Activated CD4-positive, alpha-beta T cell treated with anti-CD3 and anti-CD28 coated beads, Interleukin-2, amount 10 ng/mL, durations not matched to agents 7 days and 5 days (primary cell): ENCODE measurements around the gene SFRP4. TPM values are rescaled to one million over a fixed set of nuclear protein-coding genes. Genes with fewer than 3 reads are reported as not detected.

Experiments
- CTCF ChIA-PET: fragments of 350-600 bp; sonication (Branson Sonifier 250); formaldehyde crosslinking; loops from one replicate; lab custom pipeline; 2021; ENCODE audit warnings: antibody characterized with exemption; lab: Charles Lee
- POLR2A ChIA-PET: fragments of 350-600 bp; sonication (Branson Sonifier 250); formaldehyde crosslinking; loops from one replicate; lab custom pipeline; 2021; ENCODE audit warnings: antibody characterized with exemption; lab: Charles Lee
- DNase-seq: peaks from one replicate; pipeline ENCODE4 v3.0.0-alpha.2; 2020
- H3K27ac Mint-ChIP-seq: one replicate; pipeline ENCODE4 v1.8.0; 2021; ENCODE audit warnings: mild to moderate bottlenecking, moderate library complexity, mixed read lengths
- H3K27me3 Mint-ChIP-seq: one replicate; pipeline ENCODE4 v1.8.0; 2021; ENCODE audit warnings: mixed read lengths
- H3K36me3 Mint-ChIP-seq: one replicate; pipeline ENCODE4 v1.8.0; 2021; ENCODE audit warnings: low read depth, mixed read lengths
- H3K4me1 Mint-ChIP-seq: one replicate; pipeline ENCODE4 v1.8.0; 2021; ENCODE audit warnings: mixed read lengths
- H3K4me3 Mint-ChIP-seq: one replicate; pipeline ENCODE4 v1.8.0; 2021; ENCODE audit warnings: mild to moderate bottlenecking, moderate library complexity, mixed read lengths
- H3K9me3 Mint-ChIP-seq: one replicate; pipeline ENCODE4 v1.8.0; 2021; ENCODE audit warnings: mixed read lengths
- total RNA-seq, 2 experiments: library from RNA; stranded (reverse); gene quantifications; one replicate each; pipeline ENCODE4 v1.2.3, GENCODE V29; 2021

SFRP4 gene
- total RNA-seq, 2 experiments from 2014 or later, result not detected

DNA sequence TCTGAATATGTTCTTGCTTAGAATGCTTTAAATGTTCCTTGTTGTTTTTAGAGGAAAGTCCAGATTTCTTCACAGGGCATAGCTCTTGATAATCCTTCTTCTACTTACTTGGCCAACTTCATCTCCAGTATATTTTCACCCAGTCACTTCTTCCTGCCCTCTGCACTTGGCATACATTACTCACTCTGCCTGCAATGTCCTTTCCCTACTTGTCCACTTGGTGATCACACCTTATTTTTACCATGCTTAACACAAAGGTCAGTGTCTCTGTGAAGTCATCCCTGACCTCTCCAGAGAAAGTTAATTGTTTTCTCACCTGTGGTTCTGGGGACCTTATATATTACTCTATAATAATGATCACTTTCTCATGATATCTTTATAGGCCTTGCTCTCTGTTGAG is 23.3 kb downstream of the SFRP4 start:
- ChIA-PET CTCF (no interaction called here), POLR2A (interaction anchor here (0.7 kb wide), 1 partner anchor 173 kb away, joined by 3 read pairs; no protein-coding TSS in a partner anchor)
- no peak overlapping the region for H3K27ac Mint-ChIP-seq
- H3K4me3 Mint-ChIP-seq, result no peak overlapping the region
- H3K27me3 Mint-ChIP-seq, result peaks cover 20% of the 10 kb centered on the region
- no peaks in the 10 kb centered on the region for H3K36me3 Mint-ChIP-seq
- DNase-seq, result no peak
- H3K4me1 Mint-ChIP-seq, result no peaks in the 10 kb centered on the region
- no peaks in the 10 kb centered on the region for H3K9me3 Mint-ChIP-seq

DNA sequence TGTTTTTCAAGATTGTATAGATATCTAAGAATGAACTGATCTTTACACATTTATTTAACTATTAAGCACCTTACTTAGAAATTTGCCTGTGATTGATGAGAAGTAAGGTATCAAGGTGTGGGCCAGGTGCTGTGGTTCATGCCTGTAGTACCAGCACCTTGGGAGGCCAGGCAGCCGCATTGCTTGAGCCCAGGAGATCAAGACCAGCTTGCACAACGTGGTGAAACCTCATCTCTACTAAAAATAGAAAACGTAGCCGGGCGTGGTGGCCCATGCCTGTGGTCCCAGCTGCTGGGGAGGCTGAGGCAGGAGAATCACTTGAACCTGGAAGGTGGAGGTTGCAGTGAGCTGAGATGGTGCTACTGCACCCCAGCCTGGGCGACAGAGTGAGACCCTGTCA is 34.5 kb downstream of the SFRP4 start:
- DNase-seq, result no peak
- Mint-ChIP-seq H3K4me3 (no peak overlapping the region), H3K27me3 (peaks cover 18% of the 10 kb centered on the region), H3K9me3 (no peaks in the 10 kb centered on the region), H3K36me3 (no peaks in the 10 kb centered on the region), H3K27ac (no peak overlapping the region), H3K4me1 (no peaks in the 10 kb centered on the region)
- ChIA-PET POLR2A (no interaction called here), CTCF (no interaction called here)

Other genes with a start within 250 kb of the SFRP4 start
- gene GPR141, start 233.1 kb downstream of the SFRP4 start, total RNA-seq, result not detected
- gene NME8, start 68.2 kb downstream of the SFRP4 start, total RNA-seq, result not detected
- gene EPDR1, start 3.8 kb upstream of the SFRP4 start, total RNA-seq, result under 1 TPM; 0.54 to 0.87 TPM